ENCODE results near the gene PSAPL1. TPM values are rescaled to one million over a fixed set of nuclear protein-coding genes. Genes with fewer than 3 reads are reported as not detected.

PSAPL1 gene
- total RNA-seq, 1 donor from 2014 or later = not detected

- no peak for DNase-seq (ENCODE audit: low read depth)
These were observed 37.3 kb downstream of the PSAPL1 start for GRCh38 chr4:7397206-7398103.

- DNase-seq (ENCODE audit: low read depth) = no peak
These were observed 38.4 kb downstream of the PSAPL1 start for GRCh38 chr4:7396186-7396910.

- no peak for DNase-seq (ENCODE audit: low read depth)
These were observed 39.1 kb downstream of the PSAPL1 start for GRCh38 chr4:7395645-7396044.

- DNase-seq (ENCODE audit: low read depth) = no peak
These were observed 39.9 kb downstream of the PSAPL1 start for GRCh38 chr4:7394681-7395451.

GRCh38 chr4:7393601-7394575 is 40.8 kb downstream of the PSAPL1 start:
- DNase-seq (ENCODE audit: low read depth) = no peak

GRCh38 chr4:7392438-7393421 is 42.0 kb downstream of the PSAPL1 start:
- DNase-seq (ENCODE audit: low read depth) = no peak

- no peak for DNase-seq (ENCODE audit: low read depth)
These were observed 42.9 kb downstream of the PSAPL1 start for GRCh38 chr4:7391637-7392437.

- DNase-seq (ENCODE audit: low read depth) = no peak
These were observed 43.7 kb downstream of the PSAPL1 start for GRCh38 chr4:7390906-7391636.

GRCh38 chr4:7390336-7390735 is 44.4 kb downstream of the PSAPL1 start:
- DNase-seq (ENCODE audit: low read depth) = no peak

GRCh38 chr4:7389719-7390118 is 45.0 kb downstream of the PSAPL1 start:
- no peak for DNase-seq (ENCODE audit: low read depth)

GRCh38 chr4:7389101-7389701 is 45.5 kb downstream of the PSAPL1 start:
- no peak for DNase-seq (ENCODE audit: low read depth)

GRCh38 chr4:7388627-7389026 is 46.1 kb downstream of the PSAPL1 start:
- DNase-seq (ENCODE audit: low read depth) = no peak

GRCh38 chr4:7387925-7388324 is 46.8 kb downstream of the PSAPL1 start:
- DNase-seq (ENCODE audit: low read depth) = no peak

- DNase-seq (ENCODE audit: low read depth) = no peak
These were observed 49.5 kb downstream of the PSAPL1 start for GRCh38 chr4:7384929-7385890.

GRCh38 chr4:7384003-7384928 is 50.5 kb downstream of the PSAPL1 start:
- no peak for DNase-seq (ENCODE audit: low read depth)

- DNase-seq (ENCODE audit: low read depth) = no peak
These were observed 51.5 kb downstream of the PSAPL1 start for GRCh38 chr4:7383266-7383665.

Measured in renal cortical epithelial cell (primary cell).